AG08396 (cell line): ENCODE data around the gene EIF3A.
A peak's percentile ranks its signal among the peaks of the same experiment; 100 is the strongest.
"Not testable (repeated sequence)": the region's sequence is repeated elsewhere in the genome, so short reads cannot be mapped to it uniquely, and the experiment has no call there.

Source experiments
- DNase-seq: peaks from one replicate; pipeline ENCODE4 v3.0.0; 2012; ENCODE audit warnings: low spot score, mixed read lengths

The EIF3A gene, protein sequence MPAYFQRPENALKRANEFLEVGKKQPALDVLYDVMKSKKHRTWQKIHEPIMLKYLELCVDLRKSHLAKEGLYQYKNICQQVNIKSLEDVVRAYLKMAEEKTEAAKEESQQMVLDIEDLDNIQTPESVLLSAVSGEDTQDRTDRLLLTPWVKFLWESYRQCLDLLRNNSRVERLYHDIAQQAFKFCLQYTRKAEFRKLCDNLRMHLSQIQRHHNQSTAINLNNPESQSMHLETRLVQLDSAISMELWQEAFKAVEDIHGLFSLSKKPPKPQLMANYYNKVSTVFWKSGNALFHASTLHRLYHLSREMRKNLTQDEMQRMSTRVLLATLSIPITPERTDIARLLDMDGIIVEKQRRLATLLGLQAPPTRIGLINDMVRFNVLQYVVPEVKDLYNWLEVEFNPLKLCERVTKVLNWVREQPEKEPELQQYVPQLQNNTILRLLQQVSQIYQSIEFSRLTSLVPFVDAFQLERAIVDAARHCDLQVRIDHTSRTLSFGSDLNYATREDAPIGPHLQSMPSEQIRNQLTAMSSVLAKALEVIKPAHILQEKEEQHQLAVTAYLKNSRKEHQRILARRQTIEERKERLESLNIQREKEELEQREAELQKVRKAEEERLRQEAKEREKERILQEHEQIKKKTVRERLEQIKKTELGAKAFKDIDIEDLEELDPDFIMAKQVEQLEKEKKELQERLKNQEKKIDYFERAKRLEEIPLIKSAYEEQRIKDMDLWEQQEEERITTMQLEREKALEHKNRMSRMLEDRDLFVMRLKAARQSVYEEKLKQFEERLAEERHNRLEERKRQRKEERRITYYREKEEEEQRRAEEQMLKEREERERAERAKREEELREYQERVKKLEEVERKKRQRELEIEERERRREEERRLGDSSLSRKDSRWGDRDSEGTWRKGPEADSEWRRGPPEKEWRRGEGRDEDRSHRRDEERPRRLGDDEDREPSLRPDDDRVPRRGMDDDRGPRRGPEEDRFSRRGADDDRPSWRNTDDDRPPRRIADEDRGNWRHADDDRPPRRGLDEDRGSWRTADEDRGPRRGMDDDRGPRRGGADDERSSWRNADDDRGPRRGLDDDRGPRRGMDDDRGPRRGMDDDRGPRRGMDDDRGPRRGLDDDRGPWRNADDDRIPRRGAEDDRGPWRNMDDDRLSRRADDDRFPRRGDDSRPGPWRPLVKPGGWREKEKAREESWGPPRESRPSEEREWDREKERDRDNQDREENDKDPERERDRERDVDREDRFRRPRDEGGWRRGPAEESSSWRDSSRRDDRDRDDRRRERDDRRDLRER (N-terminal part only)

DNA sequence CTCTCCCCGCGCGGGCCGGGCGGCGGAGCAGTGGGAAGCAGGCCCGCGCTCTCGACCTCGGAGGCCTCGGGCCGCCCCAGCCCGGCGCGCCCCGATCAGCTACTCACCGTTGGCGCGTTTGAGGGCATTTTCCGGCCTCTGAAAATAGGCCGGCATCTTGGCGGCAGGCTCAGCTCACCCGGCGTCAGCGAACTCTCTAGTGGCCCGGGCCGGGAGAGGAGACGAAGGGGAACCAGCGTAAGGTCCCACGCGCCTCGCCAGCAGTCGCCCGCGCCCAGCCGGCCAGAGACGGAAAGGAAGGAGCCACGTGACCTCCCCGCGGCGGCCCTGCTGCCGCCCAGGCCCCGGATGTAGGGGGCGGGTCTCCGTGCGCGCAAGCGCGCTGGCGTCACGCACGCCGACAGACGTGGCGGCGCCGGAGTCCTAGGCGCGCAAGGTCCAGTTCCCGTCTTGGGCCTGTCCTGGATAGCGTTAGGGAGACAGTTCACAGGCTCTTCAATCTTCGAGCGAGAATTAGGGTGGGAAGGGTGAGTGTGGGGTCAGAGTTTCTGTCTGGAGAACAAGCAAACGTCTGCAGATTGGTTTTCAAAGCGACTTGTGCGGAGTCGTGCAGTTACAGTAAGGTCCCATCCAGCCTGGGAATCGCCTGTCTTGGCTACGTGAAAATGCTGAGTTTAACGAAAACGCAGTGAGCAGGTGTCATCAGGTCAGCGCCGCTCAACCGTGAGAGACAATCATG is at the start of gene EIF3A:
TSS of gene EIF3A (minus strand) at position 297 of the 739 bp plus-strand sequence. CDS start at position 156, 141 bp downstream.
- peak; percentile 98 for DNase-seq

- DNase-seq: no peak
Observed at GRCh38 chr10:119129721-119130120, 49.1 kb upstream of the EIF3A start.

- DNase-seq: no peak
Observed at GRCh38 chr10:119125942-119126341, 45.3 kb upstream of the EIF3A start.

GRCh38 chr10:119120875-119121274 is 40.3 kb upstream of the EIF3A start:
- no peak for DNase-seq

DNA sequence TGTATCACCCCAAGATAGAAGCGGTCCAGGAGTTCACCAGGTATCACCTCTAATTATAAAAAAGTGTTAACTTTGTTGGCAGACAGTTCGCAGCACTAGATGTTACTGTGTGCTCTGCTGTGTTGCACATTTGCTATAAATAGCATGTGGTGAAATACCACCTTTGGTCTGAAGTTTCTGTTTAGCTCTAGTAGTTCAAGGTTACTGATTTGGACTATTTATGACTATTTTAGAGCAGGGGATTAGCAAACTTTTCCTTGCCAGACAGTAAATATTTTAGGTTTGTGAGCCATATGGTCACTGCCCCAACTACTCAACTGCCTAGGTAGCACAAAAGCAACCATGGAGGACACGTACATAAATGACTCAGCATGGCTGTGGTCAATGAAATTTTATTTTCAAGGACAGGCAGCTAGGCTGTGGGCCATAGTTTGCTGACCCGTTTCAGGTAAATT is 39.8 kb upstream of the EIF3A start:
- DNase-seq: peak; percentile 27

DNA sequence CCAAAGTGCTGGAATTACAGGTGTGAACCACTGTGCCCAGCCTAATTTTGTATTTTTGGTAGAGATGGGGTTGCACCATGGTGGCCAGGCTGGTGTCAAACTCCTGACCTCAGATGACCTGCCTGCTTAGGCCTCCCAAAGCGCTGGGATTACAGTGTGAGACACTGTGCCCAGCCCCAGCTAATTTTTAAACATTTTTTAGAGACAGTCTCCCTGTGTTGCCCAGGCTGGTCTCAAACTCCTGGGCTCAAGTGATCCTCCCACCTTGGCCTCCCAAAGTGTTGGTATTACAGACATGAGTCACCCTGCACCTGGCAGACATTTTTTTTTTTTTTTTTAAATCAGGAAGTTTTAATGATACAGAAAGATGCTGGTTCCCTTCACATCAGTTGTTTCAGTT is 38.8 kb upstream of the EIF3A start:
- DNase-seq: no peak

DNA sequence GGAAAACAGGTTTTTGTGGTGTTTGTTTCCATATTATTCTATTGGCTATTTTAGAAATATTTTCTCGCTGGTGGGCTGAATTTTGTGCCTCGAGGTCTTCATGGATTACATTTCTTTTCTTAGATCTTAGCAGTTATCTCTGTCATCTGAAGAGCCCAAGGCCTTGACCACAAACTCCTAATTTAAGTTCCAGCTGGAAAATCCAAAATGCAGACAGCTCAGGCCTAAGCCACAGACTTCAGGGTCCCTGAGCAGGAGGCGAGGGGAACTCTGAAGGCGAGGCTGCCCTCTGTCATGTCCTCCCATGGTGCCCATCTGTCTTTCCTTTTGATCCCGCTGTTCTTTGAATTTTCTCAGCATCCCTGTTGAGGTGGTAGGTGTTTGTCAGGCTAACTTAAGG is 37.6 kb upstream of the EIF3A start:
- DNase-seq: no peak

DNA sequence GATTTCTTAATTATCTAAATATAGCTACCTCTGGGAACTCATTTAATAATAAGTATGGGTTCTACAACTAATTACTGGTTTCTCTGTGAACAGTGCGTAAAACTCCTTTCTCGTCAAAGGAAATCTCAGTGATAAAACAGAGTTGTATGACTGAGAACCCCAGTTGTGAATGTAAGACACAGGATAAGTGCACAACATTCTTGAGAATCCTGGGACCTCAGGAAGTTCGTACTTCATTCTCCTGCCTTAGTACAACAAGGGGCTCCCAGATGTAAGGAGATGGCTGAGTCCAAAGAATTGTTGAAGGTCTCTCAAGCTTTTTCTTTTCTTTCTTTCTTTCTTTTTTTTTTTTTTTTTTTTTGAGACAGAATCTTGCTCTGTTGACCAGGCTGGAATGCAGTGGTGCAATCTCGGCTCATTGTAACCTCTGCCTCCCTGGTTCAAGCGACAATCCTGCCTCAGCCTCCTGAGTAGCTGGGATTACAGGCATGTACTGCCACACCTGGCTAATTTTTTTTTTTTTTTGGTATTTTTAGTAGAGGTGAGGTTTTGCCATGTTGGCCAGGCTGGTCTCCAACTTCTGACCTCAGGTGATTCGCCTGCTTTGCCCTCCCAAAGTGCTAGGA is 35.8 kb upstream of the EIF3A start:
- DNase-seq: no peak

GRCh38 chr10:119115926-119116325 is 35.3 kb upstream of the EIF3A start:
- no peak for DNase-seq

DNA sequence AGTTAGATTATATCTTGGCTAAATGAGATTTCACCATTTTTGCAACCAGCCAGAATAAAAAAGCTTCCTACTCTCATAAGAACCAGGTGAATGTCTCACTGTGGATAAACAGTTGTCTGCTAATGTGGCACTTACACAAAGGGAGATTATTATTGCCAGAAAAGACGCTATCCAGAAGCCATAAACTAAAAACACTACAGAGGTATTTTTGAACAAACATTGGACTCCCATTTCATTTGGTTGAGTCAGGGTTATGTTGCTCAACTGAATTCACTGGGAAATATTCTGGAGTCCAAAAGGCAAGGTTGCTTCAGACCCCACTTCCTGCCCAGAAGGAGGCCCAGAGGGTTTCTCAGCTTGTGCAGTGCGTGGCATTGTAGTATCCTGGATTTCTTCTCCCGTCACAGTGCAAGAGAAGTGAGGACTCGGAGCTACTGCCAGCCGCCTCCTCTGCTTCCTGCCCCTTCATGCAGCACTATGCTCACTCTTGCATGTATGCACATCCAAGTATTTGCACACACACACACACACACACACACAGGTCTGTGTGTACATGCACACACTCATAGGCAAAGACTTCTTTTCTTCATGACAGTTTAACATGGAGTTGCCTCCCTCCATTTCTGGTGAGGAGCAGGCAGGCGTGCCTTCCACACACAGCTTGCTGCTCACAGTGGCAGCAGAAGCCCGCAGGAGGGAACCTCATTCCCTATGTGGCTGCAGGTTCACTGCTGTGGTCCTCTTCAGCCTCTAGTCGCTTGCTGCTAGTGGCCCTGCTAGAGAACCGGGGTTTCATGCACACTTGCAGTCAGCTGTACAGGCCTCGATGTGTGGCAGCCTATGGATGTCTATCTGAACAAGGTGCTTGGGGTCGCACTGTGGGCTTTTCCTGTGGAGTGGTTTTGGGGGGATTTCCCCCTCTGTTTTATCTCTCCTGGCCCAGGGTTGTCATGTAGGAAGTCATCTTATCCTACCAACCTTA is 33.4 kb upstream of the EIF3A start:
- DNase-seq: peak; percentile 77

DNA sequence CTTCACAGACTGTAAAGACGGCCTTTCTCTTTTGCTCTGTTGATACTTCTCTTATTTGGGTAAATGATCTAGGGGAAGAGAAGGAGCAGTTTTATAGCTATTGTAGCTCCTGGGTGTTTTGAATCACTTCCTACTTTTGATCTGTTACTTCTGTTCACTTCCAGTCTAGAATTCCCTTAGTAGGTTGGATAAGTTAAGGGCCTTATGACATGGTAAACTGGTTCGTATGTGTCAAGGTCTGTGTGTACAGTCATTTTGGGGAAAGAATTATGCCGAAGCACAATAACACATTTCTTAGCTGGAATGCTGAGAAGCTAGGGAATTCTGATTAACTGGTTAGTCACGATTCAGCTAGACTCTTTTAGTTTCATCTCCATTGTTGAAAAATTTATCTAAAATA is 31.4 kb upstream of the EIF3A start:
- DNase-seq: peak; percentile 43

GRCh38 chr10:119107771-119108170 is 27.2 kb upstream of the EIF3A start:
- not testable (repeated sequence) for DNase-seq

GRCh38 chr10:119107106-119107505 is 26.5 kb upstream of the EIF3A start:
- DNase-seq: not testable (repeated sequence)

DNA sequence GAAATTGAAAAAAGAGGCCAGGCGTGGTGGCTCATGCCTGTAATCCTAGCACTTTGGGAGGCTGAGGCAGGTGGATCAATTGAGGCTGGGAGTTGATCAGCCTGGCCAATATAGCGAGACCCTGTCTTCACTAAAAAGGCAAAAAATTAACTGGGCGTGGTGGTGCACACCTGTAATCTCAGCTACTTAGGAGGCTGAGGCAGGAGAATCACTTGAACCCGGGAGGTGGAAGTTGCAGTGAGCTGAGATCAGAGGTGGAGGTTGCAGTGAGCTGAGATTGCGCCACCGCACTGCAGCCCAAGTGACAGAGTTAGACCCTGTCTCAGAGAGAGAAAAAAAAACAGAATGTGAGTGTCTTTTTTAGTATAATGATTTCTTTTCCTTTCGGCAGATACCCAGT is 25.3 kb upstream of the EIF3A start:
- DNase-seq: not testable (repeated sequence)

DNA sequence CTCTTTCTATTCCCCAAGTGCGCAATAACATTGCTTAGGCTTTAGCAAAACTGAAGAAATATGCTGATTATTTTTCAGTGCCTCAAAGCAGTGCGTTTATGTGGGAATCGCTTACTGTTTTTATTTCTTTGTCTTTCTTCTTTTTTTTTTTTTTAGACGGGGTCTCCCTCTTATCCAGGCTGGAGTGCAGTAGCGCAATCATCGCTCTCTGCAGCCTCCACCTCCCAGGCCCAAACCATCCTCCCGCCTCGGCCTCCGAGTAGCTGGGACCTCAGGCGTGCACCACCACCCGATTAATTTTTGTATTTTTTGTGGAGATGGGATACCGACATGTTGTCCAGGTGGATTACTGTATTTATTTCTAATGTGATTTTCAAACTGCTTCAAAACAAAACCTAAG is 24.5 kb upstream of the EIF3A start:
- DNase-seq: no peak

DNA sequence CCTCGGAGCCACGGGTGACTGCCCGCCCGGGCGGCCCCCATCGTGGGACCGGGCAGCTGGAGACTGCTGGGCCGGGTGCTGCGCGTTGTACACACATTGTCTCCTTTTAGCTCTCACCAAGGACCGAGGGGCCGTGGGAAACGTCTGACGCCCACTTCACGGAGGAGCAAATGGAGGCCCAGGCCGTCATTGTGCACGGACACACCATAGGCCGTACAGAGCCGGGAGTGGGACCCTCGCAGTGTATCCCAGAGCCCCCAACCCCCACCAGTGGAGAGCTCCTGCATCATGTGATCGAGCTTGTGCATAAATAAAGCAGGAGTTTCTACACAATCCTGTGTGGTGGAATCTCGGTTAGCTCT is 24.0 kb upstream of the EIF3A start:
- peak; percentile 34 for DNase-seq

DNA sequence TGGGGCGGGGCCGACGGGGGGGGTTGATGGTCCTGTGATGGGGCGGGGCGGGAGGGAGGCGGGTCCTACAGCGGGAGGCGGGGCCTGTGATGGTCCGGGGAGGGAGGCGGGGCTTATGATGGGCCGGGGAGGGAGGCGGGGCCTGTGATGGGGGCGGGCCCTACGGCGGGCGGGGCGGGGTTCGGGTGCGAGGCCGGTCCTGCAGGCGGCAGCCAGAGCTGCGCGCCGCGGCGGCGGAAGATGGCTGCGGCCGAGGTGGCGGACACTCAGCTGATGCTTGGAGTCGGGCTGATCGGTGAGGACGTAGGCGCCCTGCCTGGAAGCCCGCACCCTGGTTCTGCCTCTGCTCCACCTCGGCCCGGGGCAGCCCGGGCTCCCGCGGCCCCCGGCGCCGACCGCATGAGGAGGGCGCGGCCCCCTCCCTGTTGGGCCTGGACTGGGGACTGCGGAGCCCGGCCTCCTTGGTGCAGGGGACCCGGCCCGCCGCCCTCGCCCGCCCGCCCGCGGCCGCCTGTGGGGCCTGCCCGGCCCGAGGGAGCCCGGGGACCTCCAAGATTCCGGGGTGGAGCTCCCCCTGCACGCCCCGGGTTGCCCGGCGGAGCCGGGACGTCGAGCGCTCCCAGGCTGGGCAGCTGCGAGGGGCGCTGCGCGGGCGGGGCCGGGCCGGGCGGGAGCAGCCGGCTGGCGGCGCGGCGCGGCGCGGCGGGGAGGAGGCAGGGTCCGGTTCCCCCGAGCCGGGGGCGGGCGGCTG is 23.5 kb upstream of the EIF3A start, which contains the start of gene DENND10:
TSS of gene DENND10 (plus strand) at position 211 of the 751 bp plus-strand sequence. CDS start at position 241, 30 bp downstream.
- peak; percentile 98 for DNase-seq

DNA sequence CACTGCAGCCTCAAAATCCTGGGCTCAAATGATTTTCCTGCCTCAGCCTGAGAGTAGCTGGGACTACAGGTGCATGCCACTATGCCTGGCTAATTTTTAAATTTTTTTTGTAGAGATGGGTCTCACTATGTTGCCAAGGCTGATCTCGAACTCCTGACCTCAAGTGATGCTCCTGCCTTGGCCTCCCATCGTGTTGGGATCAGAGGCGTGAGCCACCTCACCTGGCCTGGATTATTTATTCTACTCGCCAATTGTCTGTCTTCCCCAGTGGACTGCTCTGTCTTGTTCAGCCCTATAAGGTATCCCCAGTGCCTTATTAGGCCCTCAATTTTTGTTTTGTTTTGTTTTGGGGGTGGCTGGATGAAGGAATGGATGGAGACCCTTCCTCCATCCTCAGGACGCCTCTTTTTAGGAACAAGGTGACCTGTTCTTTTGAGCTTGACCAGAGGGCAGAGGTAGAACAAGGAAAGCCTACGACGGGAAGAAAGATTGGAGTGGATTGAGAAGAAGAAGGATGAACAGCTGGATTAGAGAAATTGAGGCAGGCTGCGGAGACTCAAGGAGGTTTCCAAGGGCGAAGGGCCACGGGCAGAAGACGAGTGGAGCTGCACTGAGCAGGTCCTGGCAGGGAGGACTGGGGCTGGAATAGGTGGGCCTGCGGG is 22.8 kb upstream of the EIF3A start:
- DNase-seq: no peak
